Esophagus muscularis mucosa (tissue), 4 donors: ENCODE results near the gene TMEM120A.

Source experiments
- EP300 ChIP-seq: sonication (generic); formaldehyde crosslinking; IDR thresholded peaks from one replicate; pipeline ENCODE4 v1.6.1; 2017; ENCODE audit warnings: antibody characterized with exemption
- POLR2A ChIP-seq: fragments of 450-650 bp; IDR thresholded peaks from one replicate; pipeline ENCODE4 v1.6.1; 2017; ENCODE audit warnings: antibody characterized with exemption, moderate library complexity, mild to moderate bottlenecking, low read depth
- POLR2AphosphoS5 ChIP-seq, 2 donors: sonication (generic); formaldehyde crosslinking; IDR thresholded peaks; one replicate each; pipeline ENCODE4 v1.6.1; 2017; ENCODE audit warnings: antibody characterized with exemption in 2 of 2
- TF ChIP-seq, protein P1 (sequence below), 3 experiments: fragments of 200-600 bp in 2 of 3; fragments of 450-650 bp in 1 of 3; sonication (generic) in 2 of 3; IDR thresholded peaks; one replicate each; pipeline ENCODE4 v1.5.1; 2017 to 2019; ENCODE audit warnings: antibody characterized with exemption in 3 of 3, mild to moderate bottlenecking in 2 of 3, moderate library complexity in 1 of 3

GRCh38 chr7:75946207-75946855, 48.1 kb downstream of the TMEM120A start:
- TF ChIP-seq, protein P1, sequence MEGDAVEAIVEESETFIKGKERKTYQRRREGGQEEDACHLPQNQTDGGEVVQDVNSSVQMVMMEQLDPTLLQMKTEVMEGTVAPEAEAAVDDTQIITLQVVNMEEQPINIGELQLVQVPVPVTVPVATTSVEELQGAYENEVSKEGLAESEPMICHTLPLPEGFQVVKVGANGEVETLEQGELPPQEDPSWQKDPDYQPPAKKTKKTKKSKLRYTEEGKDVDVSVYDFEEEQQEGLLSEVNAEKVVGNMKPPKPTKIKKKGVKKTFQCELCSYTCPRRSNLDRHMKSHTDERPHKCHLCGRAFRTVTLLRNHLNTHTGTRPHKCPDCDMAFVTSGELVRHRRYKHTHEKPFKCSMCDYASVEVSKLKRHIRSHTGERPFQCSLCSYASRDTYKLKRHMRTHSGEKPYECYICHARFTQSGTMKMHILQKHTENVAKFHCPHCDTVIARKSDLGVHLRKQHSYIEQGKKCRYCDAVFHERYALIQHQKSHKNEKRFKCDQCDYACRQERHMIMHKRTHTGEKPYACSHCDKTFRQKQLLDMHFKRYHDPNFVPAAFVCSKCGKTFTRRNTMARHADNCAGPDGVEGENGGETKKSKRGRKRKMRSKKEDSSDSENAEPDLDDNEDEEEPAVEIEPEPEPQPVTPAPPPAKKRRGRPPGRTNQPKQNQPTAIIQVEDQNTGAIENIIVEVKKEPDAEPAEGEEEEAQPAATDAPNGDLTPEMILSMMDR (IDR thresholded peaks at IDR 0.05) = no peak
- TF ChIP-seq POLR2A (no peak), POLR2AphosphoS5 (IDR thresholded peaks at IDR 0.05) (no peak), EP300 (no peak)
